H9 (cell line): Measurements from ENCODE around the gene SFMBT1. TPM values are rescaled to one million over a fixed set of nuclear protein-coding genes. Genes with fewer than 3 reads are reported as not detected.

ENCODE experiments used
- DNase-seq: peaks from one replicate; pipeline ENCODE4 v3.0.0-alpha.2; 2017
- H2AFZ ChIP-seq: one replicate; pipeline ENCODE4 v1.6.1; 2013; ENCODE audit warnings: mild to moderate bottlenecking, low read length, control low read depth, moderate library complexity
- H2AK5ac ChIP-seq: 2 replicates; pipeline ENCODE4 v1.6.1; 2013; ENCODE audit warnings: low read length, control low read depth, mixed read lengths; ENCODE audit not compliant: insufficient read length
- H2BK120ac ChIP-seq: one replicate; pipeline ENCODE4 v1.6.1; 2013; ENCODE audit warnings: low read depth, mild to moderate bottlenecking, low read length, control low read depth, inconsistent platforms; ENCODE audit not compliant: poor library complexity, severe bottlenecking
- H2BK12ac ChIP-seq: 2 replicates; pipeline ENCODE4 v1.6.1; 2013; ENCODE audit warnings: low read length, control low read depth, mixed read lengths, low read depth; ENCODE audit not compliant: insufficient read length
- H2BK15ac ChIP-seq: 2 replicates; pipeline ENCODE4 v1.6.1; 2013; ENCODE audit warnings: low read depth, low read length, control low read depth
- H2BK20ac ChIP-seq: one replicate; pipeline ENCODE4 v1.6.1; 2013; ENCODE audit warnings: low read depth, mild to moderate bottlenecking, low read length, control low read depth, inconsistent platforms; ENCODE audit not compliant: poor library complexity, severe bottlenecking
- H2BK5ac ChIP-seq: 2 replicates; pipeline ENCODE4 v1.6.1; 2013; ENCODE audit warnings: low read length, control low read depth, mixed read lengths; ENCODE audit not compliant: insufficient read length
- H3K14ac ChIP-seq: 2 replicates; pipeline ENCODE4 v1.6.1; 2013; ENCODE audit warnings: low read length, control low read depth; ENCODE audit not compliant: insufficient read depth
- H3K18ac ChIP-seq: 2 replicates; pipeline ENCODE4 v1.6.1; 2013; ENCODE audit warnings: low read depth, mild to moderate bottlenecking, mixed read lengths, low read length, control low read depth; ENCODE audit not compliant: insufficient read length
- H3K23ac ChIP-seq: 2 replicates; pipeline ENCODE4 v1.6.1; 2013; ENCODE audit warnings: low read length, control low read depth, mixed read lengths, low read depth; ENCODE audit not compliant: insufficient read length
- H3K23me2 ChIP-seq: 2 replicates; pipeline ENCODE4 v1.6.1; 2013; ENCODE audit warnings: low read depth, mild to moderate bottlenecking, mixed read lengths, low read length, control low read depth; ENCODE audit not compliant: insufficient read length, poor library complexity, severe bottlenecking
- H3K27ac ChIP-seq: 2 replicates; pipeline ENCODE4 v1.5.1; 2013; ENCODE audit warnings: low read length, control low read depth, mixed read lengths, low read depth; ENCODE audit not compliant: insufficient read length
- H3K27me3 ChIP-seq: 2 replicates; pipeline ENCODE4 v1.6.1; 2013; ENCODE audit warnings: low read length, control low read depth, inconsistent platforms; ENCODE audit not compliant: insufficient read depth
- H3K4ac ChIP-seq: 2 replicates; pipeline ENCODE4 v1.6.1; 2013; ENCODE audit warnings: low read depth, mild to moderate bottlenecking, control low read depth, inconsistent platforms, low read length, moderate library complexity
- H3K4me1 ChIP-seq: 2 replicates; pipeline ENCODE4 v1.6.1; 2013; ENCODE audit warnings: low read length, control low read depth, inconsistent platforms; ENCODE audit not compliant: insufficient read depth
- H3K4me2 ChIP-seq: 2 replicates; pipeline ENCODE4 v1.6.1; 2013; ENCODE audit warnings: low read length, control low read depth, mixed read lengths; ENCODE audit not compliant: insufficient read length, insufficient read depth
- H3K56ac ChIP-seq: 2 replicates; pipeline ENCODE4 v1.6.1; 2013; ENCODE audit warnings: low read depth, mild to moderate bottlenecking, mixed read lengths, low read length, control low read depth; ENCODE audit not compliant: insufficient read length
- H3K79me1 ChIP-seq: 2 replicates; pipeline ENCODE4 v1.6.1; 2013; ENCODE audit warnings: low read depth, mild to moderate bottlenecking, moderate library complexity, low read length, control low read depth, inconsistent platforms; ENCODE audit not compliant: insufficient read depth, poor library complexity, severe bottlenecking
- H3K79me2 ChIP-seq: 2 replicates; pipeline ENCODE4 v1.6.1; 2013; ENCODE audit warnings: low read length, control low read depth, inconsistent platforms; ENCODE audit not compliant: insufficient read depth
- H3K9ac ChIP-seq: 2 replicates; pipeline ENCODE4 v1.6.1; 2013; ENCODE audit warnings: low read length, control low read depth, mixed read lengths; ENCODE audit not compliant: insufficient read length; ENCODE audit errors: extremely low read depth
- H3K9me3 ChIP-seq: one replicate; pipeline ENCODE4 v1.6.1; 2013; ENCODE audit warnings: low read depth, low read length, inconsistent platforms; ENCODE audit not compliant: control insufficient read depth
- H3T11ph ChIP-seq: one replicate; pipeline ENCODE4 v1.6.1; 2013; ENCODE audit warnings: mild to moderate bottlenecking, low read length, control low read depth, inconsistent platforms
- H4K20me1 ChIP-seq: one replicate; pipeline ENCODE4 v1.6.1; 2013; ENCODE audit not compliant: control insufficient read depth, insufficient read length, insufficient read depth
- H4K5ac ChIP-seq: 2 replicates; pipeline ENCODE4 v1.6.1; 2013; ENCODE audit warnings: low read depth, mild to moderate bottlenecking, mixed read lengths, low read length, control low read depth; ENCODE audit not compliant: insufficient read length
- H4K8ac ChIP-seq: replicated peaks from 2 replicates; pipeline ENCODE4 v1.6.1; 2013; ENCODE audit warnings: low read length, control low read depth, mixed read lengths, low read depth; ENCODE audit not compliant: insufficient read length
- H4K91ac ChIP-seq: 2 replicates; pipeline ENCODE4 v1.6.1; 2013; ENCODE audit warnings: low read depth, mild to moderate bottlenecking, moderate library complexity, mixed read lengths, low read length, control low read depth; ENCODE audit not compliant: insufficient read length
- H3K27ac Mint-ChIP-seq, 3 experiments: 2 replicates in 2 of 3; 3 replicates in 1 of 3; pipeline ENCODE4 v1.8.0; 2020 to 2021; ENCODE audit warnings: mixed read lengths in 3 of 3, mild to moderate bottlenecking in 1 of 3, moderate library complexity in 1 of 3
- H3K27me3 Mint-ChIP-seq: 2 replicates; pipeline ENCODE4 v1.8.0; 2021; ENCODE audit warnings: low read depth, mild to moderate bottlenecking, moderate library complexity, mixed read lengths
- H3K36me3 Mint-ChIP-seq, 3 experiments: 2 replicates in 2 of 3; 3 replicates in 1 of 3; pipeline ENCODE4 v1.8.0; 2020 to 2021; ENCODE audit warnings: low read depth in 3 of 3, mixed read lengths in 3 of 3; ENCODE audit not compliant: insufficient read depth in 1 of 3
- H3K4me1 Mint-ChIP-seq, 2 experiments: 2 replicates each; pipeline ENCODE4 v1.8.0; 2020; ENCODE audit warnings: mixed read lengths in 2 of 2
- H3K4me3 Mint-ChIP-seq, 2 experiments: 2 replicates in 1 of 2; 3 replicates in 1 of 2; pipeline ENCODE4 v1.8.0; 2020 to 2021; ENCODE audit warnings: mild to moderate bottlenecking in 2 of 2, mixed read lengths in 2 of 2, moderate library complexity in 1 of 2
- H3K9me3 Mint-ChIP-seq, 2 experiments: 2 replicates in 1 of 2; 3 replicates in 1 of 2; pipeline ENCODE4 v1.8.0; 2020; ENCODE audit warnings: mild to moderate bottlenecking in 2 of 2, mixed read lengths in 2 of 2, moderate library complexity in 1 of 2
- WGBS: extraction: QIAGEN DNeasy Blood & Tissue Kit; methylation state at CpG from one replicate; pipeline ENCODE4 v1.1.7; 2013; ENCODE audit warnings: missing lambda C conversion rate, low lambda C conversion rate, mixed read lengths; ENCODE audit not compliant: insufficient read length; ENCODE audit errors: extremely low coverage; 5-methylcytosine and 5-hydroxymethylcytosine counted together
- total RNA-seq: library from RNA; stranded (reverse); gene quantifications from 2 replicates; pipeline ENCODE4 v1.2.1, GENCODE V29; 2021
- TF ChIP-seq, protein P1 (sequence below): fragments of 200-600 bp; sonication (generic); conservative IDR thresholded peaks from 3 replicates; pipeline ENCODE4 v1.8.0; 2021; ENCODE audit warnings: antibody characterized with exemption, mild to moderate bottlenecking

SFMBT1 gene
- total RNA-seq, 1 experiment from 2014 or later = 15.3 TPM

GRCh38 chr3:52912885-52913731, 132.8 kb downstream of the SFMBT1 start:
- TF ChIP-seq, protein P1, sequence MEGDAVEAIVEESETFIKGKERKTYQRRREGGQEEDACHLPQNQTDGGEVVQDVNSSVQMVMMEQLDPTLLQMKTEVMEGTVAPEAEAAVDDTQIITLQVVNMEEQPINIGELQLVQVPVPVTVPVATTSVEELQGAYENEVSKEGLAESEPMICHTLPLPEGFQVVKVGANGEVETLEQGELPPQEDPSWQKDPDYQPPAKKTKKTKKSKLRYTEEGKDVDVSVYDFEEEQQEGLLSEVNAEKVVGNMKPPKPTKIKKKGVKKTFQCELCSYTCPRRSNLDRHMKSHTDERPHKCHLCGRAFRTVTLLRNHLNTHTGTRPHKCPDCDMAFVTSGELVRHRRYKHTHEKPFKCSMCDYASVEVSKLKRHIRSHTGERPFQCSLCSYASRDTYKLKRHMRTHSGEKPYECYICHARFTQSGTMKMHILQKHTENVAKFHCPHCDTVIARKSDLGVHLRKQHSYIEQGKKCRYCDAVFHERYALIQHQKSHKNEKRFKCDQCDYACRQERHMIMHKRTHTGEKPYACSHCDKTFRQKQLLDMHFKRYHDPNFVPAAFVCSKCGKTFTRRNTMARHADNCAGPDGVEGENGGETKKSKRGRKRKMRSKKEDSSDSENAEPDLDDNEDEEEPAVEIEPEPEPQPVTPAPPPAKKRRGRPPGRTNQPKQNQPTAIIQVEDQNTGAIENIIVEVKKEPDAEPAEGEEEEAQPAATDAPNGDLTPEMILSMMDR = no peak
- H3K23ac ChIP-seq = no peak overlapping the region
- no peak overlapping the region for H3K18ac ChIP-seq
- no peaks in the 10 kb centered on the region for H3K4me1 Mint-ChIP-seq
- no peaks in the 10 kb centered on the region for H3K9me3 ChIP-seq
- H3K9ac ChIP-seq = no peak overlapping the region
- H4K8ac ChIP-seq = no peak overlapping the region
- no peak overlapping the region for H3T11ph ChIP-seq
- no peak overlapping the region for H2BK120ac ChIP-seq
- H2BK20ac ChIP-seq = no peak overlapping the region
- peaks cover 3 to 16% (median 13%) of the 10 kb centered on the region in 3 experiments; a peak in 6 of 7 replicates for H3K36me3 Mint-ChIP-seq
- no peak for DNase-seq
- no peak overlapping the region for H3K27ac Mint-ChIP-seq
- H3K14ac ChIP-seq = no peak overlapping the region
- H3K27me3 Mint-ChIP-seq = no peaks in the 10 kb centered on the region
- H3K79me2 ChIP-seq = no peaks in the 10 kb centered on the region
- H4K5ac ChIP-seq = no peak overlapping the region
- H2AFZ ChIP-seq = no peak overlapping the region
- H3K23me2 ChIP-seq = no peaks in the 10 kb centered on the region
- no peak overlapping the region for H2BK5ac ChIP-seq
- no CpG with 5 or more reads among the region's 9 CpGs for WGBS
- no peaks in the 10 kb centered on the region for H3K4me1 ChIP-seq
- no peak overlapping the region for H3K4me3 Mint-ChIP-seq
- no peak overlapping the region for H4K91ac ChIP-seq
- no peak overlapping the region for H2BK15ac ChIP-seq
- no peaks in the 10 kb centered on the region for H3K79me1 ChIP-seq
- no peak overlapping the region for H3K27ac ChIP-seq
- no peaks in the 10 kb centered on the region for H3K27me3 ChIP-seq
- no peaks in the 10 kb centered on the region for H4K20me1 ChIP-seq
- no peak overlapping the region for H2AK5ac ChIP-seq
- H3K56ac ChIP-seq = no peak overlapping the region
- no peaks in the 10 kb centered on the region for H3K9me3 Mint-ChIP-seq
- no peak overlapping the region for H2BK12ac ChIP-seq
- H3K4ac ChIP-seq = no peak overlapping the region
- no peak overlapping the region for H3K4me2 ChIP-seq
